Mesodermal cell (in vitro differentiated cells): Measurements from ENCODE around the gene CKB.

Experiments used
- H3K27ac ChIP-seq: 2 replicates; pipeline ENCODE4 v1.7.0; 2013; ENCODE audit warnings: mild to moderate bottlenecking, low read depth, low read length, moderate library complexity; ENCODE audit not compliant: severe bottlenecking
- H3K36me3 ChIP-seq: 2 replicates; pipeline ENCODE4 v1.7.1; 2013; ENCODE audit warnings: mild to moderate bottlenecking, low read length, moderate library complexity; ENCODE audit not compliant: control insufficient read depth, insufficient read depth
- H3K4me1 ChIP-seq: one replicate; pipeline ENCODE4 v1.7.1; 2013; ENCODE audit warnings: mild to moderate bottlenecking, low read length; ENCODE audit not compliant: insufficient read depth, control insufficient read depth, poor library complexity, severe bottlenecking
- H3K4me3 ChIP-seq: 2 replicates; pipeline ENCODE4 v1.7.0; 2013; ENCODE audit warnings: low read length, control low read depth, mild to moderate bottlenecking; ENCODE audit not compliant: insufficient read depth, poor library complexity, severe bottlenecking; ENCODE audit errors: extremely low read depth
- H3K9me3 ChIP-seq: 2 replicates; pipeline ENCODE4 v1.7.1; 2013; ENCODE audit warnings: mild to moderate bottlenecking, low read length, moderate library complexity; ENCODE audit not compliant: control insufficient read depth
- WGBS, 2 experiments: methylation state at CpG; one replicate each; pipeline ENCODE4 v1.1.5; 2013; ENCODE audit warnings: missing lambda C conversion rate in 2 of 2; ENCODE audit not compliant: insufficient coverage in 2 of 2; 5-methylcytosine and 5-hydroxymethylcytosine counted together

The CKB gene

GRCh38 chr14:103488960-103489359, 33.7 kb downstream of the CKB start:
- Histone ChIP-seq H3K36me3 (peaks cover 82% of the 10 kb centered on the region), H3K4me1 (no peaks in the 10 kb centered on the region), H3K4me3 (no peak overlapping the region), H3K27ac (no peak overlapping the region), H3K9me3 (no peaks in the 10 kb centered on the region)
- 50 to 81% methylated on average over 1 to 2 of the region's 2 CpGs for WGBS, 2 experiments

- 95 to 100% methylated on average over 1 to 4 of the region's 6 CpGs for WGBS, 2 experiments
- no peaks in the 10 kb centered on the region for H3K4me1 ChIP-seq
- H3K27ac ChIP-seq: no peak overlapping the region
- H3K36me3 ChIP-seq: peaks cover 81% of the 10 kb centered on the region
- H3K9me3 ChIP-seq: no peaks in the 10 kb centered on the region
- H3K4me3 ChIP-seq: no peak overlapping the region
Measured at GRCh38 chr14:103488071-103488470, 34.6 kb downstream of the CKB start.

- H3K27ac ChIP-seq: no peak overlapping the region
- H3K4me3 ChIP-seq: no peak overlapping the region
- H3K4me1 ChIP-seq: no peaks in the 10 kb centered on the region
- no peaks in the 10 kb centered on the region for H3K9me3 ChIP-seq
- peaks cover 80% of the 10 kb centered on the region for H3K36me3 ChIP-seq
- 100% methylated on average over 1 of the region's 2 CpGs; no CpG with 5 or more reads in 1 of the 2 experiments for WGBS, 2 experiments
Measured at GRCh38 chr14:103485504-103485903, 37.1 kb downstream of the CKB start.

- Histone ChIP-seq H3K4me1 (no peaks in the 10 kb centered on the region), H3K4me3 (no peak overlapping the region), H3K36me3 (peaks cover 82% of the 10 kb centered on the region), H3K9me3 (no peaks in the 10 kb centered on the region), H3K27ac (no peak overlapping the region)
- 93 to 100% methylated on average over 2 to 3 of the region's 5 CpGs for WGBS, 2 experiments
Measured at GRCh38 chr14:103483600-103483999, 39.0 kb downstream of the CKB start.

- Histone ChIP-seq H3K9me3 (no peaks in the 10 kb centered on the region), H3K27ac (no peak overlapping the region), H3K4me3 (no peak overlapping the region), H3K4me1 (no peaks in the 10 kb centered on the region), H3K36me3 (peaks cover 89% of the 10 kb centered on the region)
- 94 to 100% methylated on average over 3 of the region's 3 CpGs for WGBS, 2 experiments
Measured at GRCh38 chr14:103480595-103480994, 42.0 kb downstream of the CKB start.

GRCh38 chr14:103476631-103477030, 46.0 kb downstream of the CKB start:
- no peak overlapping the region for H3K27ac ChIP-seq
- H3K4me3 ChIP-seq: no peak overlapping the region
- peaks cover 6% of the 10 kb centered on the region for H3K4me1 ChIP-seq
- peaks cover 94% of the 10 kb centered on the region for H3K36me3 ChIP-seq
- WGBS, 2 experiments: 90 to 100% methylated on average over 3 to 4 of the region's 5 CpGs
- no peaks in the 10 kb centered on the region for H3K9me3 ChIP-seq

- no peaks in the 10 kb centered on the region for H3K9me3 ChIP-seq
- WGBS, 2 experiments: 94 to 100% methylated on average over 3 of the region's 3 CpGs
- H3K27ac ChIP-seq: no peak overlapping the region
- no peak overlapping the region for H3K4me3 ChIP-seq
- H3K36me3 ChIP-seq: peaks cover 94% of the 10 kb centered on the region
- H3K4me1 ChIP-seq: peaks cover 6% of the 10 kb centered on the region
Measured at GRCh38 chr14:103476065-103476464, 46.6 kb downstream of the CKB start.

GRCh38 chr14:103474893-103475292, 47.7 kb downstream of the CKB start:
- no peak overlapping the region for H3K27ac ChIP-seq
- H3K4me3 ChIP-seq: no peak overlapping the region
- peaks cover 6% of the 10 kb centered on the region for H3K4me1 ChIP-seq
- H3K36me3 ChIP-seq: peaks cover 92% of the 10 kb centered on the region
- WGBS, 2 experiments: 95 to 97% methylated on average over 3 to 5 of the region's 5 CpGs
- H3K9me3 ChIP-seq: no peaks in the 10 kb centered on the region

- H3K9me3 ChIP-seq: no peaks in the 10 kb centered on the region
- H3K27ac ChIP-seq: no peak overlapping the region
- H3K36me3 ChIP-seq: peaks cover 91% of the 10 kb centered on the region
- 91 to 95% methylated on average over 3 to 5 of the region's 5 CpGs for WGBS, 2 experiments
- no peak overlapping the region for H3K4me3 ChIP-seq
- peaks cover 6% of the 10 kb centered on the region for H3K4me1 ChIP-seq
Measured at GRCh38 chr14:103472939-103473338, 49.7 kb downstream of the CKB start.
